HEK293 (cell line): ENCODE data around the gene PTPRN2.

Experiments used
- CTCF ChIA-PET: fragments of 350-600 bp; formaldehyde crosslinking; extraction: SDS; loops from one replicate; lab custom pipeline; 2021; ENCODE audit warnings: antibody characterized with exemption; lab: Yijun Ruan, JAX
- POLR2A ChIA-PET: fragments of 300-600 bp; formaldehyde crosslinking; extraction: SDS; loops from one replicate; lab custom pipeline; 2020; ENCODE audit warnings: antibody characterized with exemption, inconsistent platforms; lab: Yijun Ruan, JAX
- H3K27ac ChIP-seq: fragments of 200-500 bp; sonication (Bioruptor generic); 2 replicates; pipeline ENCODE4 v1.5.1; 2014; ENCODE audit warnings: low read depth, low read length, control low read depth, inconsistent platforms; ENCODE audit errors: extremely low read depth
- H3K36me3 ChIP-seq, 2 experiments: fragments of 200-500 bp in 1 of 2; sonication (Bioruptor generic) in 1 of 2; 1 replicate in 1 of 2; 2 replicates in 1 of 2; pipeline ENCODE4 v1.5.1; 2014 to 2017; ENCODE audit warnings: inconsistent platforms in 2 of 2, low read length in 2 of 2; ENCODE audit not compliant: control insufficient read depth in 2 of 2, insufficient read depth in 1 of 2
- H3K4me1 ChIP-seq: fragments of 200-500 bp; sonication (Bioruptor generic); 2 replicates; pipeline ENCODE4 v1.5.1; 2014; ENCODE audit warnings: mild to moderate bottlenecking, low read length, inconsistent platforms; ENCODE audit not compliant: control insufficient read depth, insufficient read depth
- H3K4me3 ChIP-seq: 2 replicates; pipeline ENCODE4 v1.5.1; 2011; ENCODE audit warnings: low read depth, mild to moderate bottlenecking, control low read depth, low read length, moderate library complexity
- H3K9me3 ChIP-seq: fragments of 200-500 bp; sonication (Bioruptor generic); 2 replicates; pipeline ENCODE4 v1.5.1; 2014; ENCODE audit warnings: low read depth, low read length, inconsistent platforms; ENCODE audit not compliant: control insufficient read depth, insufficient read depth
- GLI2 ChIP-seq: fragments of 450-650 bp; formaldehyde crosslinking; IDR thresholded peaks from 2 replicates; pipeline ENCODE4; 2017; ENCODE audit warnings: missing biosample characterization, missing genetic modification characterization, low read depth, borderline replicate concordance
- GLIS2 ChIP-seq: fragments of 450-650 bp; formaldehyde crosslinking; IDR thresholded peaks from 2 replicates; pipeline ENCODE4 v1.5.1; 2016; ENCODE audit warnings: missing biosample characterization, missing genetic modification characterization
- HOXA7 ChIP-seq: sonication (generic); formaldehyde crosslinking; IDR thresholded peaks from 2 replicates; pipeline ENCODE4 v1.8.1; 2022; ENCODE audit warnings: missing genetic modification reagents, borderline replicate concordance
- PRDM2 ChIP-seq: fragments of 450-650 bp; formaldehyde crosslinking; IDR thresholded peaks from 2 replicates; pipeline ENCODE4 v1.5.1; 2016; ENCODE audit warnings: missing biosample characterization, missing genetic modification characterization, borderline replicate concordance
- ZBTB11 ChIP-seq: fragments of 450-650 bp; formaldehyde crosslinking; conservative IDR thresholded peaks from 2 replicates; pipeline ENCODE4 v1.5.1; 2016; ENCODE audit warnings: low read depth, missing biosample characterization, missing genetic modification characterization
- ZBTB21 ChIP-seq: fragments of 450-650 bp; formaldehyde crosslinking; IDR thresholded peaks from 2 replicates; pipeline ENCODE4 v1.5.1; 2017; ENCODE audit warnings: missing biosample characterization, missing genetic modification characterization
- ZNF324 ChIP-seq: fragments of 450-650 bp; formaldehyde crosslinking; IDR thresholded peaks from 2 replicates; pipeline ENCODE4 v1.5.1; 2016; ENCODE audit warnings: missing biosample characterization, missing genetic modification characterization
- ZNF391 ChIP-seq: fragments of 450-650 bp; formaldehyde crosslinking; IDR thresholded peaks from 2 replicates; pipeline ENCODE4 v1.5.1; 2016; ENCODE audit warnings: low read depth, missing biosample characterization, missing genetic modification characterization, borderline replicate concordance
- ZNF449 ChIP-seq: fragments of 450-650 bp; formaldehyde crosslinking; IDR thresholded peaks from 2 replicates; pipeline ENCODE4 v1.5.1; 2017; ENCODE audit warnings: missing biosample characterization, mild to moderate bottlenecking, missing genetic modification characterization, moderate library complexity
- ZNF555 ChIP-seq: fragments of 450-650 bp; formaldehyde crosslinking; conservative IDR thresholded peaks from 2 replicates; pipeline ENCODE4 v1.5.1; 2017; ENCODE audit warnings: missing biosample characterization, mild to moderate bottlenecking, missing genetic modification characterization, inconsistent platforms
- ZNF580 ChIP-seq: fragments of 450-650 bp; formaldehyde crosslinking; IDR thresholded peaks from 2 replicates; pipeline ENCODE4 v1.5.1; 2016; ENCODE audit warnings: missing biosample characterization, missing genetic modification characterization
- ZNF639 ChIP-seq: fragments of 450-650 bp; formaldehyde crosslinking; IDR thresholded peaks from 2 replicates; pipeline ENCODE4 v1.5.1; 2016; ENCODE audit warnings: missing biosample characterization, missing genetic modification characterization
- ZSCAN5A ChIP-seq: fragments of 450-650 bp; formaldehyde crosslinking; IDR thresholded peaks from 2 replicates; pipeline ENCODE4 v1.5.1; 2016; ENCODE audit warnings: missing biosample characterization, missing genetic modification characterization
- ZXDB ChIP-seq: fragments of 450-650 bp; formaldehyde crosslinking; IDR thresholded peaks from 2 replicates; pipeline ENCODE4 v1.5.1; 2016; ENCODE audit warnings: missing biosample characterization, missing genetic modification characterization

PTPRN2 gene

GRCh38 chr7:157952841-157953645, 634.6 kb downstream of the PTPRN2 start (continued):
- no peak for TF ChIP-seq ZNF391 (tag by site-specific recombination)

GRCh38 chr7:157952050-157952667, 635.5 kb downstream of the PTPRN2 start:
- TF ChIP-seq ZBTB11, result no peak
- TF ChIP-seq ZBTB21 (tag by site-specific recombination), result no peak
- TF ChIP-seq HOXA7 (CRISPR knock-in tag), result no peak
- no peak for TF ChIP-seq ZNF324 (tag by site-specific recombination)
- no peak overlapping the region for H3K27ac ChIP-seq
- H3K4me3 ChIP-seq, result no peak overlapping the region
- no peaks in the 10 kb centered on the region for H3K4me1 ChIP-seq
- POLR2A ChIA-PET, result no interaction called here
- CTCF ChIA-PET, result no interaction called here
- H3K9me3 ChIP-seq, result no peaks in the 10 kb centered on the region
- H3K36me3 ChIP-seq, result no peaks in the 10 kb centered on the region

GRCh38 chr7:157951300-157952049, 636.1 kb downstream of the PTPRN2 start:
- Histone ChIP-seq H3K27ac (no peak overlapping the region), H3K9me3 (no peaks in the 10 kb centered on the region), H3K4me3 (no peak overlapping the region), H3K4me1 (no peaks in the 10 kb centered on the region), H3K36me3 (no peaks in the 10 kb centered on the region)
- TF ChIP-seq ZNF639 (tag by site-specific recombination) (no peak), ZSCAN5A (tag by site-specific recombination) (no peak), PRDM2 (tag by site-specific recombination) (no peak), ZNF580 (tag by site-specific recombination) (no peak), ZNF555 (tag by site-specific recombination) (no peak), ZNF449 (tag by site-specific recombination) (no peak), GLIS2 (tag by site-specific recombination) (no peak), ZXDB (no peak), GLI2 (tag by site-specific recombination) (no peak)
- ChIA-PET CTCF (no interaction called here), POLR2A (no interaction called here)
